HTERT RPE-1 (cell line): ENCODE results near the gene BCL7C.
"Not testable (repeated sequence)": the region's sequence is repeated elsewhere in the genome, so short reads cannot be mapped to it uniquely, and the experiment has no call there.

ENCODE experiments used
- in situ Hi-C: fragments of 300-500 bp; cut with MboI; formaldehyde crosslinking; loops from 4 replicates; pipeline ENCODE4 v1.14.3; 2020; ENCODE audit warnings: low sequenced_read_pairs

The BCL7C gene

GRCh38 chr16:30896261-30896888 is 2.5 kb upstream of the BCL7C start, which contains the start of gene CTF1:
CTF1 (plus strand) TSS chr16:30896614; CDS start chr16:30896644, 30 bp downstream.
- in situ Hi-C loops: no loop called here

- in situ Hi-C loops: no loop called here
Measured at GRCh38 chr16:30895627-30896260, 1.9 kb upstream of the BCL7C start.

GRCh38 chr16:30894540-30895368 is 877 bp upstream of the BCL7C start:
- in situ Hi-C loops: no loop called here

- in situ Hi-C loops: no loop called here
Measured at GRCh38 chr16:30893417-30893743, 497 bp downstream of the BCL7C start.

GRCh38 chr16:30892670-30893416 is 1.0 kb downstream of the BCL7C start:
- in situ Hi-C loops: no loop called here

GRCh38 chr16:30891043-30891823 is 2.6 kb downstream of the BCL7C start:
- in situ Hi-C loops: not testable (repeated sequence)

- in situ Hi-C loops: no loop called here
Measured at GRCh38 chr16:30889721-30890120, 4.2 kb downstream of the BCL7C start.

- in situ Hi-C loops: no loop called here
Measured at GRCh38 chr16:30888856-30889499, 4.9 kb downstream of the BCL7C start.

GRCh38 chr16:30887927-30888326 is 6.0 kb downstream of the BCL7C start:
- in situ Hi-C loops: no loop called here

GRCh38 chr16:30886145-30886544 is 7.7 kb downstream of the BCL7C start:
- in situ Hi-C loops: no loop called here

GRCh38 chr16:30885196-30885595 is 8.7 kb downstream of the BCL7C start:
- in situ Hi-C loops: no loop called here

- in situ Hi-C loops: no loop called here
Measured at GRCh38 chr16:30884760-30885159, 9.1 kb downstream of the BCL7C start.

- in situ Hi-C loops: no loop called here
Measured at GRCh38 chr16:30882429-30883310, 11.2 kb downstream of the BCL7C start.

- in situ Hi-C loops: no loop called here
Measured at GRCh38 chr16:30876867-30877266, 17.0 kb downstream of the BCL7C start.

GRCh38 chr16:30875871-30876801 is 17.7 kb downstream of the BCL7C start:
- in situ Hi-C loops: no loop called here

GRCh38 chr16:30874821-30875717 is 18.8 kb downstream of the BCL7C start:
- in situ Hi-C loops: no loop called here

- in situ Hi-C loops: no loop called here
Measured at GRCh38 chr16:30874244-30874820, 19.5 kb downstream of the BCL7C start.
